Osteoblast (primary cell): ENCODE results near the gene LIPC. TPM values are rescaled to one million over a fixed set of nuclear protein-coding genes. Genes with fewer than 3 reads are reported as not detected.

Experiments used
- DNase-seq: peaks from one replicate; pipeline ENCODE4 v3.0.0; 2011; ENCODE audit warnings: low spot score, mixed read lengths; ENCODE audit not compliant: insufficient read length; ENCODE audit errors: missing footprints
- H2AFZ ChIP-seq: 2 replicates; pipeline ENCODE4 v1.6.0; 2011; ENCODE audit warnings: mild to moderate bottlenecking, low read length
- H3K27ac ChIP-seq: 2 replicates; pipeline ENCODE4 v1.5.1; 2011; ENCODE audit warnings: mild to moderate bottlenecking, low read depth, low read length, moderate library complexity
- H3K27me3 ChIP-seq: 2 replicates; pipeline ENCODE4 v1.6.0; 2012; ENCODE audit warnings: mild to moderate bottlenecking, control low read depth, inconsistent platforms, low read length, moderate library complexity; ENCODE audit not compliant: insufficient read depth
- H3K36me3 ChIP-seq: 2 replicates; pipeline ENCODE4 v1.5.1; 2011; ENCODE audit warnings: mild to moderate bottlenecking, low read length, control low read depth, moderate library complexity; ENCODE audit not compliant: insufficient read depth
- H3K4me1 ChIP-seq: 2 replicates; pipeline ENCODE4 v1.5.1; 2011; ENCODE audit warnings: mild to moderate bottlenecking, low read length, control low read depth, moderate library complexity; ENCODE audit not compliant: insufficient read depth
- H3K4me2 ChIP-seq: 2 replicates; pipeline ENCODE4 v1.6.0; 2011; ENCODE audit warnings: mild to moderate bottlenecking, low read length; ENCODE audit not compliant: insufficient read depth
- H3K4me3 ChIP-seq: fragments of 200-600 bp; sonication (generic); 3 replicates; pipeline ENCODE4 v1.5.1; 2012; ENCODE audit warnings: mild to moderate bottlenecking, low read length, inconsistent platforms; ENCODE audit not compliant: insufficient read depth
- H3K79me2 ChIP-seq: 2 replicates; pipeline ENCODE4 v1.6.0; 2012; ENCODE audit warnings: mild to moderate bottlenecking, low read length, control low read depth, inconsistent platforms; ENCODE audit not compliant: insufficient read depth
- H3K9me3 ChIP-seq: 2 replicates; pipeline ENCODE4 v1.5.1; 2011; ENCODE audit warnings: low read depth, low read length, control low read depth
- H4K20me1 ChIP-seq: 2 replicates; pipeline ENCODE4 v1.6.0; 2012; ENCODE audit warnings: mild to moderate bottlenecking, low read length, control low read depth; ENCODE audit not compliant: insufficient read depth
- CTCF ChIP-seq: IDR thresholded peaks from 2 replicates; pipeline ENCODE4 v1.5.1; 2011; ENCODE audit warnings: mild to moderate bottlenecking, low read depth, low read length, moderate library complexity; ENCODE audit errors: extremely low read depth
- total RNA-seq: library from RNA; depleted of rRNA; stranded (reverse); fragments of >200 nt; gene quantifications from 2 replicates; pipeline ENCODE4 v1.2.3, GENCODE V29; 2012

LIPC gene
- total RNA-seq, 1 donor: 1.1 TPM

GRCh38 chr15:58501636-58502188, 69.9 kb downstream of the LIPC start:
- no peaks in the 10 kb centered on the region for H3K27me3 ChIP-seq
- no peaks in the 10 kb centered on the region for H4K20me1 ChIP-seq
- H3K4me2 ChIP-seq: no peak overlapping the region
- no peaks in the 10 kb centered on the region for H3K79me2 ChIP-seq
- no peak for DNase-seq
- no peak overlapping the region for H3K4me3 ChIP-seq
- no peak for TF ChIP-seq CTCF
- peaks cover 11% of the 10 kb centered on the region for H3K4me1 ChIP-seq
- no peak overlapping the region for H3K27ac ChIP-seq
- no peaks in the 10 kb centered on the region for H3K36me3 ChIP-seq
- no peak overlapping the region for H2AFZ ChIP-seq
- H3K9me3 ChIP-seq: no peaks in the 10 kb centered on the region

- no peaks in the 10 kb centered on the region for H3K9me3 ChIP-seq
- no peak for DNase-seq
- no peak overlapping the region for H3K27ac ChIP-seq
- peaks cover 11% of the 10 kb centered on the region for H3K4me1 ChIP-seq
- H2AFZ ChIP-seq: no peak overlapping the region
- H3K79me2 ChIP-seq: no peaks in the 10 kb centered on the region
- no peaks in the 10 kb centered on the region for H4K20me1 ChIP-seq
- no peak overlapping the region for H3K4me2 ChIP-seq
- no peaks in the 10 kb centered on the region for H3K36me3 ChIP-seq
- no peaks in the 10 kb centered on the region for H3K27me3 ChIP-seq
- no peak for TF ChIP-seq CTCF
- no peak overlapping the region for H3K4me3 ChIP-seq
Measured at GRCh38 chr15:58503139-58504027, 71.6 kb downstream of the LIPC start.

DNA sequence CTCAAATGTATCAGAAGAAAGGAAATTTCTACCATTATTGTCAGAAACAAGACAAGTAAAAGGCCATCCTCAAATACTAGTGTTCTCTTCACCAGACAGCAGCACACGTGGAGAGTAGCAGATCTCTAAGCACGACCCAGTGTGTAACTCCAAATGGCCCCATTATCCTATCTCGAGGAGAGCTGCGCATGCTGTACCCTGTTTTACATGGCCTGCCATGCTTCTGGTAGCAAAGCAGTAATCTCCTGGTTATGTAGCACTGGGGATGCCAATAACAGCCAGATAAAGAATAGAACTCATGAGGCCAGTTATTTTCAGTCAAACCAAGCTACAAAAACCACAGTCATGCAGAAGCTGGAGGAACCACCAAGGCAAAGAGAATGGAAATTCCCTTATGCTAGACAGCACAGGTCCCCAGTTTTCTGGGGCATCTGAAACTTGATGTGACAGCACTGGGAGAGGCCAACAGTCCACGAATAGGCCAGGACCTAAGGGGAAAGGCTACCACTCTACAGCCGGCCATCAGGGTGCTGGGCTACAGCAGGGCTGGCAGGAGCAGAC, 73.0 kb downstream of the LIPC start:
- Histone ChIP-seq H3K27ac (no peak overlapping the region), H3K4me1 (peaks cover 1% of the 10 kb centered on the region), H4K20me1 (no peaks in the 10 kb centered on the region), H2AFZ (no peak overlapping the region), H3K4me3 (no peak overlapping the region), H3K4me2 (no peak overlapping the region), H3K79me2 (no peaks in the 10 kb centered on the region), H3K9me3 (no peaks in the 10 kb centered on the region), H3K36me3 (no peaks in the 10 kb centered on the region), H3K27me3 (peaks cover 3% of the 10 kb centered on the region)
- TF ChIP-seq CTCF: no peak
- no peak for DNase-seq

- TF ChIP-seq CTCF: no peak
- H2AFZ ChIP-seq: no peak overlapping the region
Measured at GRCh38 chr15:58505581-58505980, 73.8 kb downstream of the LIPC start.

More at GRCh38 chr15:58505581-58505980, 73.8 kb downstream of the LIPC start:
- Histone ChIP-seq H3K4me1 (no peaks in the 10 kb centered on the region), H3K27ac (no peak overlapping the region), H3K36me3 (no peaks in the 10 kb centered on the region), H3K4me2 (no peak overlapping the region), H3K27me3 (peaks cover 3% of the 10 kb centered on the region), H4K20me1 (no peaks in the 10 kb centered on the region), H3K4me3 (no peak overlapping the region), H3K79me2 (no peaks in the 10 kb centered on the region), H3K9me3 (no peaks in the 10 kb centered on the region)
- no peak for DNase-seq
